Stimulated activated CD4-positive, alpha-beta T cell treated with anti-CD3 and anti-CD28 coated beads, Interleukin-2, amount 100 ng/mL, for 24 hours (primary cell): ENCODE results near the gene PEX5L.
"Not testable (repeated sequence)": the region's sequence is repeated elsewhere in the genome, so short reads cannot be mapped to it uniquely, and the experiment has no call there.

Experiments used
- DNase-seq, 2 donors: peaks; one replicate each; pipeline ENCODE4 v3.0.0-alpha.2; 2020

Gene PEX5L

GRCh38 chr3:180008318-180008717 is 28.4 kb downstream of the PEX5L start:
- DNase-seq = not testable (repeated sequence)

- no peak for DNase-seq
These were observed 32.2 kb downstream of the PEX5L start for GRCh38 chr3:180004542-180004941.

DNA sequence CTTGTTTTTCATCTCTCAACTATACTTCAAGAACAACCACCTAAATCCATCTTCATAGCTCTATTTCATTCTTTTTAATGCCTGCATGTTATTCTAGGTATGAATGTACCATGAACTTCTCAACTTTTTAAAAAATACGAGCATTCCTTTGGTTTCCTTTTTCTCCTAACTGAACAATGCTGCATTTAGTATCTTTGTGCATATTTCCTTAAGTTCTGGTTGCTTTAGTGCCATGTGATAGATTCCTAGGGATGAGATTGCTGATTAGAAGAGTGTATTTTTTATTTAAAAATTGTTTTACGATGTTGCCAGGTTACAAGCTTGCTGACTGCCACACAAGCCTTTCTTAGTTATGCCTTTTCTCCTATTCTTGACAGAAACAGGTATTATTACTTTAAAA is 34.7 kb downstream of the PEX5L start:
- no peak for DNase-seq

DNA sequence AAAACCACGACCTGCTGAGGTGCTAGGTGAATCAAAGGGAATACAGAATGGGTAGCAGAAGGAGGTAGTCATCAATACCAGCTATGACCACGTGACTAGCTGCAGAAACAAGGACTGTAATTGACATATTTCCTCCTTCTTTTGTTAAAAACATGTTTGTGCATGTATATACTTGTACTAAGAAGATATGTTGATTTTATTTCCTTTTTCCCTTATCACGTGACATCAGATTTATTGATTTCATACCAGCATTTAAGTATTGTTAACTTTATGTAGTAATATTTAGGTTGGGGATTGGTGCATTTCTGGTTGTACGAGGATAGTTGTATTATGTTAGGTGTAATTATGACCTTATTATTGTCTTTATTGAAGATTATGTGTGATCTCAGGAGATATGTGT is 36.2 kb downstream of the PEX5L start:
- DNase-seq = no peak

- no peak for DNase-seq
These were observed 41.3 kb downstream of the PEX5L start for GRCh38 chr3:179995406-179995805.

DNA sequence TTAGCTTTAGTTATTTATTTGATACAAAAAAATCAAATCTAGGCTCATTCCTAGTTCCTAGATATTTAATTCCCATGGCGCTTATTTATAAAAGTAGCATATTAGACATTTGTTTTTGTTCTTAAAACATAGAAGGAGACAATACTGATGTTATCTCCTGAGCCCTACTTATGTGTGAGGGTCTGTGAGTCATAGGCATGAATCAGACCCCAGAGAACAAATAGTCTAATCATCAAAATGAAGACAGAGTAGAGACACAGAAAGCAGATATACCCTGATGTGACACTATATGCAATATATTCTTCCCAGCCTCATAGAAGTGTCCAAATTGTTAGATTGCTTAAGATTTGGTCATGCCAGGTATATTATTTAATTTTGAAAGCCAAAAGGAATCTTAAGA is 44.9 kb downstream of the PEX5L start:
- no peak for DNase-seq

- no peak for DNase-seq
These were observed 45.6 kb downstream of the PEX5L start for GRCh38 chr3:179991104-179991503.

- DNase-seq = no peak
These were observed 55.1 kb downstream of the PEX5L start for GRCh38 chr3:179981646-179982045.

GRCh38 chr3:179977356-179977755 is 59.4 kb downstream of the PEX5L start:
- DNase-seq = no peak

- DNase-seq = no peak
These were observed 62.8 kb downstream of the PEX5L start for GRCh38 chr3:179973931-179974361.

GRCh38 chr3:179972881-179973423 is 63.8 kb downstream of the PEX5L start:
- no peak for DNase-seq

GRCh38 chr3:179971280-179971679 is 65.5 kb downstream of the PEX5L start:
- DNase-seq = no peak

GRCh38 chr3:179970746-179971145 is 66.0 kb downstream of the PEX5L start:
- no peak for DNase-seq

DNA sequence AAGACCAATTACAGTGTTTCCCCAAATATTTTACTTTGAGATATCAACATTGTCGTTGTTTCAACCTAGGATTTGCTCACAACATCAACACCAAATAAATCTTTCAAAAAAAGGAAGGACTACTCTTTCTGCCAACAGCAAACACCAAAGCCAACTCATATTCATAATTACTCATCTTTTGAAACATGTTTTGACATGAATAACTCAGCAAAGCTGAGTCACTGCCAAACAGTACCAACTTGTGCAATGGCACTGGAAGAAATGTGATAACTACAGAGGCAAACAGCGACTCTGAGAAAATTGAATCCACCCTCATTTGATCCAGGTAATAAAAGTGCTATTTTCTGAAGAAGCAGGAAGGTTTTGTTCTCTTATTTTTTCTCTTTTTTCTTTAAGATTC is 67.2 kb downstream of the PEX5L start:
- DNase-seq = no peak

DNA sequence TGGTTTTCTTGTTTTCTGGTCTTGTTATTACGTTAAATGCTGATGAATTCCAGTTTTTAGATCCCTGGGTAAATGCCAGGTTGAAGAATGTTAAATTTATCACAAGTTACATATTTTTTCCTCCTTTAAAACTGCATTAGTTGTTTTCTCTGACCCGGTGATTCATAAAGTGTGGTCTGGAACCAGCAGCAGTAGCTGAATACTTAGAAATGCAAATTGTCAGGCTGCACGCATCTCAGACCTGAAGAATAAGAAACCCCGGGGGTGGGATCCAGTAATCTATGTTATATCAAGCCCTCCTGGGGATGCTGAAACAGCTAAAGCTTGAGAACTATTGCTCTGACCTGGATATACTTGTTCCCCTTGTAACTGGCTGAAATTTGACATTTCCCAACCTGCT is 69.1 kb downstream of the PEX5L start:
- no peak for DNase-seq

GRCh38 chr3:179964890-179965289 is 71.8 kb downstream of the PEX5L start:
- DNase-seq = no peak

DNA sequence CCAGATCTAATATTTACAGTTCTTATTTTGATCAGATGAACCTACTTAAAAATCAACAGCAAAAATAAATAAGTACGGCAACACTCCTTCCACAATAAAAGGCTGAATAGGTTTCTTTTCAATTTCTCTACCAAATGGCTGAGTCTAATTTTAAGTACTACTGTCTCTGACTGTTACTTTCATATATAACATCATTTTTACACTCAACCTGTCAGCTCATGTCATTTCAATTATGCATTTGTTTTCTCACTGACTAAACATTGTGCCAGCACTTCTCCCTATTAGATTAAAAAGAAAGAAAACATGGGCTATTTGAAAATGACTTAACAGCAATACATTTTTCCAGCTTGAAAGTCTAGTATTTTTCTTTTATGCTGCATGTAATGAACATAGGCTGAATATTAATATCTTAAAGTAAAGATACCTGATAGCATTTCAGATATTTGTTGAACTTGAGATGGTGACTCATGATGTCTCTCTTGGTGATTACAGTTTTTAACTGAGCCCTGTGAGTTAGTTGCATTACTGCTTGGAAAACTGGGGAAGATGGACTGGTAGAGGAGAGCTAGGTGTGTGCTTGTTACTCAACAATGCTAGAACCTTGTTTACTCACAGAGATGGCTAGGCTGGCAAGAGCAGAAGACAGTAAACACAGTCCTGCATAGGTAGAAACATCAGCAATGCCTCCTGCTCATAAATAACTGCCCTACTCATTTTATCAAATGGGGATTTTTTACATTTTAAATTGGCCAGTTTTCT is 73.9 kb downstream of the PEX5L start:
- no peak for DNase-seq

DNA sequence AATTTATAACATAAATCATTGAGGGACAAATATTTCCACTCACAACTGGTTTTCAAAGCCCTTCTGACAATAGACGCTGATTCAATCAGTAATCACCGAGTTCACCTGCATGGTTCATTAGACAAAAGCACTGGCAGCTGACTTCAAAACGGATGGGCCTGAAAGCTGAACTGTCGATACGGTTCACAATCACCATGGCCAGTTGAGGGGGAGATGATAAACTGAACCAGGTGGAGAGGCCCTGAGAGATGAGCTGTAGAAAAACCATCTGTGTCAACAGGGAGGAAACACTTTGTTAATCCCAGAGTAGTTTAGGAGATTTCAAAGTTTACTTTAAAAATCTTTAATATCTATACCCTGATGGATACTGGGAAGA is 75.0 kb downstream of the PEX5L start:
- DNase-seq = no peak

DNA sequence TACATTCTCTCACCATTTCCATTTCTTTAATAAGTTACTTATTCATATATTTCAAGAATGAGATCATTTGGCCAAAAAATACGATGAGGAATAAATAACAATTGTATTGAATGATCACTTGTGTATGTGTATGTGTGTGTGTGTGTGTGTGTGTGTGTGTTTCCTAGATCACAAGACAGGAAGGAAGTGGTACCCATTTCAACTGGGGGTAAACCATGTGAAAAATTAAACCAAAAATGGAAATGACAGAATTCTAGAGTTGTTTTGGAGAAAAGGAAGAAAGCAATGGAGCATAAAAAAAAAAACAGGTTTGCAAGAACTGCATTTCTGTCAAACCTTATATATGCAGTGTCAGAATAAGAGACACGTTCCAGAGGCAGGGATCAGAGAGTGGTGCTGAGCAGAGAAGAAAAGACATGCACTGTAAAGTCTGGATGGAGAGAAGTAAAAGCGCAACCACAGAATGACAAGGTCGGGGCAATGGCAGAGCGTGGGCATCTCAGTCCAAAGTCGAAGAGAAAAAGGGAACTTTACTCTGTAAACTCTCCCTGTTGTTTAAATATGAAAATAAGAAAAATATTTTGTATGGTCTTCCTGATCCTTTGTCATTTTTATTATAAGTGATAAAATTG is 75.5 kb downstream of the PEX5L start:
- DNase-seq = no peak

DNA sequence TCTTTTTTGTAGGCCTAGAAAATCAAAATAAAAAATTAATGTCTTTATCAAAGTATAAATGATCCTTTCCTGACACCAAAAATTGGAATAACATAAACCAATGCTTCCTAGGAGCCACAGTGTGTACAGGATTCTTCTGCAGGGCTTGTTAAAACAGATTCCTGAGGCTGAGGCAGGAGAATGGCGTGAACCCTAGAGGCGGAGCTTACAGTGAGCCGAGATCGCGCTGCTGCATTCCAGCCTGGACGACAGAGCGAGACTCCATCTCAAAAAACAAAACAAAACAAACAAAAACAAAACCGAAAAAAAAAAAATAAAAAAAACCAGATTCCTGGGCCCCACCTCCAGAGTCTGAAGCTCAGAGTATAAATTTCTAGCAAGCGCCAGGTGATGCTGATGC is 78.0 kb downstream of the PEX5L start:
- DNase-seq = no peak

DNA sequence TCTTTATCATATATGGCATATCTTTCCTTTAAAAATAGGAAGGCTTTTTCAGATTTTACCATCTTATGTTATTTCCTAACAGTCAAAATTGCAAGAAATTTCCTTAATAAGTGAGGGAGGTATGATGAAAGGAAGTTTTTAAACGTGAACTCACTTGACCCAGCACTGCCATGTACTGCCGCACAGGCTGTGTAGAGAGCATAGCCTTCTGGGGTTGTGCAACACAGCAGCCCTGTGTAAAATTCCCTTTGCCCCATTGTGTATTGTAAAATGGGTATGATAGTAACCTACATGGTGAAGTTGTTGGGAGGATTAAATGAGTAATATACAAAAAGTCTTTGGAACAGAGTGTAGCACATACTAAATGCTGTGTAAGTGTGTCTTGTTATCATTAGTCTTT is 78.6 kb downstream of the PEX5L start:
- DNase-seq = no peak

GRCh38 chr3:179957264-179957845 is 79.4 kb downstream of the PEX5L start:
- DNase-seq = no peak

GRCh38 chr3:179956416-179956830 is 80.3 kb downstream of the PEX5L start:
- no peak for DNase-seq

- DNase-seq = no peak
These were observed 80.9 kb downstream of the PEX5L start for GRCh38 chr3:179955809-179956208.
